HEK293 (cell line): ENCODE results near the gene PTPRN2.
"Not testable (repeated sequence)": the region's sequence is repeated elsewhere in the genome, so short reads cannot be mapped to it uniquely, and the experiment has no call there.

Experiments used
- CTCF ChIA-PET: fragments of 350-600 bp; formaldehyde crosslinking; extraction: SDS; loops from one replicate; lab custom pipeline; 2021; ENCODE audit warnings: antibody characterized with exemption; lab: Yijun Ruan, JAX
- POLR2A ChIA-PET: fragments of 300-600 bp; formaldehyde crosslinking; extraction: SDS; loops from one replicate; lab custom pipeline; 2020; ENCODE audit warnings: antibody characterized with exemption, inconsistent platforms; lab: Yijun Ruan, JAX
- H3K27ac ChIP-seq: fragments of 200-500 bp; sonication (Bioruptor generic); 2 replicates; pipeline ENCODE4 v1.5.1; 2014; ENCODE audit warnings: low read depth, low read length, control low read depth, inconsistent platforms; ENCODE audit errors: extremely low read depth
- H3K36me3 ChIP-seq, 2 experiments: fragments of 200-500 bp in 1 of 2; sonication (Bioruptor generic) in 1 of 2; 1 replicate in 1 of 2; 2 replicates in 1 of 2; pipeline ENCODE4 v1.5.1; 2014 to 2017; ENCODE audit warnings: inconsistent platforms in 2 of 2, low read length in 2 of 2; ENCODE audit not compliant: control insufficient read depth in 2 of 2, insufficient read depth in 1 of 2
- H3K4me1 ChIP-seq: fragments of 200-500 bp; sonication (Bioruptor generic); 2 replicates; pipeline ENCODE4 v1.5.1; 2014; ENCODE audit warnings: mild to moderate bottlenecking, low read length, inconsistent platforms; ENCODE audit not compliant: control insufficient read depth, insufficient read depth
- H3K4me3 ChIP-seq: 2 replicates; pipeline ENCODE4 v1.5.1; 2011; ENCODE audit warnings: low read depth, mild to moderate bottlenecking, control low read depth, low read length, moderate library complexity
- H3K9me3 ChIP-seq: fragments of 200-500 bp; sonication (Bioruptor generic); 2 replicates; pipeline ENCODE4 v1.5.1; 2014; ENCODE audit warnings: low read depth, low read length, inconsistent platforms; ENCODE audit not compliant: control insufficient read depth, insufficient read depth
- KLF17 ChIP-seq: fragments of 450-650 bp; formaldehyde crosslinking; IDR thresholded peaks from 2 replicates; pipeline ENCODE4 v1.5.1; 2016; ENCODE audit warnings: missing biosample characterization, missing genetic modification characterization
- MZF1 ChIP-seq: fragments of 450-650 bp; formaldehyde crosslinking; IDR thresholded peaks from 2 replicates; pipeline ENCODE4 v1.5.1; 2017; ENCODE audit warnings: missing biosample characterization, missing genetic modification characterization, borderline replicate concordance
- OSR2 ChIP-seq: fragments of 450-650 bp; formaldehyde crosslinking; IDR thresholded peaks from 2 replicates; pipeline ENCODE4 v1.5.1; 2016; ENCODE audit warnings: missing biosample characterization, missing genetic modification characterization
- PRDM2 ChIP-seq: fragments of 450-650 bp; formaldehyde crosslinking; IDR thresholded peaks from 2 replicates; pipeline ENCODE4 v1.5.1; 2016; ENCODE audit warnings: missing biosample characterization, missing genetic modification characterization, borderline replicate concordance
- SCRT2 ChIP-seq: fragments of 450-650 bp; formaldehyde crosslinking; IDR thresholded peaks from 2 replicates; pipeline ENCODE4 v1.5.1; 2016; ENCODE audit warnings: missing biosample characterization, missing genetic modification characterization
- ZBTB48 ChIP-seq: fragments of 450-650 bp; formaldehyde crosslinking; IDR thresholded peaks from 2 replicates; pipeline ENCODE4 v1.5.1; 2016; ENCODE audit warnings: missing biosample characterization, missing genetic modification characterization
- ZBTB8A ChIP-seq: fragments of 450-650 bp; formaldehyde crosslinking; IDR thresholded peaks from 2 replicates; pipeline ENCODE4 v1.5.1; 2016; ENCODE audit warnings: missing biosample characterization, missing genetic modification characterization
- ZFP41 ChIP-seq: fragments of 450-650 bp; formaldehyde crosslinking; IDR thresholded peaks from 2 replicates; pipeline ENCODE4 v1.5.1; 2016; ENCODE audit warnings: missing biosample characterization, missing genetic modification characterization, borderline replicate concordance
- ZNF174 ChIP-seq: fragments of 450-650 bp; formaldehyde crosslinking; IDR thresholded peaks from 2 replicates; pipeline ENCODE4 v1.5.0; 2017; ENCODE audit warnings: missing biosample characterization, mild to moderate bottlenecking, missing genetic modification characterization
- ZNF221 ChIP-seq: fragments of 450-650 bp; formaldehyde crosslinking; IDR thresholded peaks from 2 replicates; pipeline ENCODE4 v1.5.1; 2017; ENCODE audit warnings: missing biosample characterization, missing genetic modification characterization, borderline replicate concordance
- ZNF223 ChIP-seq: fragments of 450-650 bp; formaldehyde crosslinking; IDR thresholded peaks from 2 replicates; pipeline ENCODE4 v1.5.1; 2016; ENCODE audit warnings: missing biosample characterization, missing genetic modification characterization
- ZNF510 ChIP-seq: fragments of 450-650 bp; formaldehyde crosslinking; IDR thresholded peaks from 2 replicates; pipeline ENCODE4 v1.5.1; 2018; ENCODE audit warnings: mild to moderate bottlenecking, missing genetic modification characterization, missing biosample characterization; ENCODE audit not compliant: insufficient replicate concordance
- ZNF530 ChIP-seq: fragments of 450-650 bp; formaldehyde crosslinking; IDR thresholded peaks from 2 replicates; pipeline ENCODE4 v1.5.1; 2016; ENCODE audit warnings: low read depth, missing biosample characterization, missing genetic modification characterization
- ZNF660 ChIP-seq: fragments of 450-650 bp; IDR thresholded peaks from 2 replicates; pipeline ENCODE4 v1.5.1; 2018; ENCODE audit warnings: missing biosample characterization, mild to moderate bottlenecking, missing genetic modification characterization
- ZNF677 ChIP-seq: fragments of 450-650 bp; IDR thresholded peaks from 2 replicates; pipeline ENCODE4 v1.5.0; 2018; ENCODE audit warnings: missing biosample characterization, mild to moderate bottlenecking, missing genetic modification characterization, moderate library complexity
- ZSCAN18 ChIP-seq: fragments of 450-650 bp; formaldehyde crosslinking; IDR thresholded peaks from 2 replicates; pipeline ENCODE4 v1.5.1; 2016; ENCODE audit warnings: missing biosample characterization, missing genetic modification characterization

Gene PTPRN2

GRCh38 chr7:157697287-157697686 lies 890.3 kb downstream of the PTPRN2 start:
- TF ChIP-seq ZNF510 (tag by site-specific recombination): peak; percentile 92
- TF ChIP-seq, all 188 proteins: peak for 1; not testable (repeated sequence) for 187

GRCh38 chr7:157695609-157696008 lies 892.0 kb downstream of the PTPRN2 start:
- H3K4me1 ChIP-seq, CTCF ChIA-PET, H3K27ac ChIP-seq, H3K36me3 ChIP-seq, H3K9me3 ChIP-seq, H3K4me3 ChIP-seq, POLR2A ChIA-PET: not testable (repeated sequence)
- peak; percentile 99 for TF ChIP-seq ZNF510 (tag by site-specific recombination)

More at GRCh38 chr7:157697287-157697686, 890.3 kb downstream of the PTPRN2 start:
- H3K36me3 ChIP-seq, H3K4me3 ChIP-seq, H3K27ac ChIP-seq, POLR2A ChIA-PET, H3K9me3 ChIP-seq, H3K4me1 ChIP-seq, CTCF ChIA-PET: not testable (repeated sequence)

- H3K27ac ChIP-seq: no peak overlapping the region
- no peak overlapping the region for H3K4me3 ChIP-seq
- CTCF ChIA-PET: no interaction called here
- POLR2A ChIA-PET: no interaction called here
- no peak for TF ChIP-seq ZFP41
- no peak for TF ChIP-seq ZNF223 (tag by site-specific recombination)
- TF ChIP-seq ZBTB8A (tag by site-specific recombination): no peak
- no peak for TF ChIP-seq ZNF221 (tag by site-specific recombination)
- no peaks in the 10 kb centered on the region for H3K36me3 ChIP-seq
- no peaks in the 10 kb centered on the region for H3K4me1 ChIP-seq
- no peaks in the 10 kb centered on the region for H3K9me3 ChIP-seq
Measured at GRCh38 chr7:157694376-157694665, 893.3 kb downstream of the PTPRN2 start.

- TF ChIP-seq ZSCAN18 (tag by site-specific recombination): no peak
- no peak for TF ChIP-seq ZNF677
- no peak for TF ChIP-seq ZNF530 (tag by site-specific recombination)
- TF ChIP-seq ZNF174 (tag by site-specific recombination): no peak
- TF ChIP-seq PRDM2 (tag by site-specific recombination): no peak
- TF ChIP-seq ZNF221 (tag by site-specific recombination): no peak
- no peak for TF ChIP-seq KLF17 (tag by site-specific recombination)
- TF ChIP-seq SCRT2 (tag by site-specific recombination): no peak
- TF ChIP-seq MZF1: no peak
- TF ChIP-seq ZNF660 (tag by site-specific recombination): no peak
- TF ChIP-seq ZBTB48 (tag by site-specific recombination): no peak
- no peak for TF ChIP-seq OSR2 (tag by site-specific recombination)
- TF ChIP-seq, all 188 proteins: peak for 0
- no peaks in the 10 kb centered on the region for H3K4me1 ChIP-seq
- no peak overlapping the region for H3K27ac ChIP-seq
- CTCF ChIA-PET: no interaction called here
- H3K36me3 ChIP-seq: no peaks in the 10 kb centered on the region
- no peaks in the 10 kb centered on the region for H3K9me3 ChIP-seq
- H3K4me3 ChIP-seq: no peak overlapping the region
- POLR2A ChIA-PET: no interaction called here
Measured at GRCh38 chr7:157693521-157694375, 893.9 kb downstream of the PTPRN2 start.
